Astrocyte of the spinal cord (primary cell): Measurements from ENCODE around the gene CARNS1.

ENCODE experiments used
- DNase-seq: peaks from one replicate; pipeline ENCODE4 v3.0.0; 2011; ENCODE audit warnings: low read depth, low spot score
- H3K4me3 ChIP-seq: 2 replicates; pipeline ENCODE4 v1.5.1; 2011; ENCODE audit warnings: low read depth, mild to moderate bottlenecking, low read length, moderate library complexity
- in situ Hi-C: cut with HindIII; loops from 2 replicates; pipeline ENCODE4 v1.10.0; 2017; ENCODE audit warnings: low sequenced_read_pairs
- TF ChIP-seq, protein P1 (sequence below): IDR thresholded peaks from 2 replicates; pipeline ENCODE4 v1.5.1; 2012; ENCODE audit warnings: low read depth, mild to moderate bottlenecking, low read length, inconsistent platforms

The CARNS1 gene

DNA sequence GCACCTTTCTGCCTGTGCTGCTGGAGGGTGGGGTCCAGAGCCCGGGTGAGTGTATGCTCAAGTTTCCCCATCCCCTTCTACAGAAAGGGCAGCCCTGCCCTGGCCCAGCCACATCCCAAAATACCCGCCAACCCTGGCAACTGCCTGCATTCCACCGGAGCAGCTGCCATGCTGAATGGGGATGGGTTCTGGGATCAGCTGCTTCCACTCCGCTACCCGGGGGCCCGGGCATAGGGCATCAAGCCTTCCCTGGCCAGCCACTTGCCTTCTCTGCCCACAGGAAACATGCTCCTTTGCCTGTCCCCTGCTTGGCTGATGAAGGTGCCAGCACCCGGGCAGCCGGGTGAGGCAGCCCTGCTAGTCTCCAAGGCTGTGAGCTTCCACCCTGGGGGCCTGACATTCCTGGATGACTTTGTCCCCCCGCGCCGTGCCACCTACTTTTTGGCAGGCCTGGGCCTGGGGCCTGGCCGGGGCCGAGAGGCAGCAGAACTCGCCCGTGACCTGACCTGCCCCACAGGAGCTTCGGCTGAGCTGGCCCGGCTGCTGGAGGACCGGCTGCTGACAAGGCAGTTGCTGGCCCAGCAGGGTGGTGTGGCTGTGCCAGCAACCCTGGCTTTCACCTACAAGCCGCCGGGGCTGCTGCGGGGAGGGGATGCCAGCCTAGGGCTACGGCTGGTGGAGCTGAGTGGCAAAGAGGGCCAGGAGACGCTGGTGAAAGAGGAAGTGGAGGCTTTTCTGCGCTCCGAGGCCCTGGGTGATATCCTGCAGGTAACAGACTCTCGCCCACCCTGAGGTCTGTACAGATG lies 3.2 kb downstream of the CARNS1 start:
- in situ Hi-C loops: no loop called here
- no peak overlapping the region for H3K4me3 ChIP-seq
- DNase-seq: no peak
- TF ChIP-seq, protein P1, sequence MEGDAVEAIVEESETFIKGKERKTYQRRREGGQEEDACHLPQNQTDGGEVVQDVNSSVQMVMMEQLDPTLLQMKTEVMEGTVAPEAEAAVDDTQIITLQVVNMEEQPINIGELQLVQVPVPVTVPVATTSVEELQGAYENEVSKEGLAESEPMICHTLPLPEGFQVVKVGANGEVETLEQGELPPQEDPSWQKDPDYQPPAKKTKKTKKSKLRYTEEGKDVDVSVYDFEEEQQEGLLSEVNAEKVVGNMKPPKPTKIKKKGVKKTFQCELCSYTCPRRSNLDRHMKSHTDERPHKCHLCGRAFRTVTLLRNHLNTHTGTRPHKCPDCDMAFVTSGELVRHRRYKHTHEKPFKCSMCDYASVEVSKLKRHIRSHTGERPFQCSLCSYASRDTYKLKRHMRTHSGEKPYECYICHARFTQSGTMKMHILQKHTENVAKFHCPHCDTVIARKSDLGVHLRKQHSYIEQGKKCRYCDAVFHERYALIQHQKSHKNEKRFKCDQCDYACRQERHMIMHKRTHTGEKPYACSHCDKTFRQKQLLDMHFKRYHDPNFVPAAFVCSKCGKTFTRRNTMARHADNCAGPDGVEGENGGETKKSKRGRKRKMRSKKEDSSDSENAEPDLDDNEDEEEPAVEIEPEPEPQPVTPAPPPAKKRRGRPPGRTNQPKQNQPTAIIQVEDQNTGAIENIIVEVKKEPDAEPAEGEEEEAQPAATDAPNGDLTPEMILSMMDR: no peak

DNA sequence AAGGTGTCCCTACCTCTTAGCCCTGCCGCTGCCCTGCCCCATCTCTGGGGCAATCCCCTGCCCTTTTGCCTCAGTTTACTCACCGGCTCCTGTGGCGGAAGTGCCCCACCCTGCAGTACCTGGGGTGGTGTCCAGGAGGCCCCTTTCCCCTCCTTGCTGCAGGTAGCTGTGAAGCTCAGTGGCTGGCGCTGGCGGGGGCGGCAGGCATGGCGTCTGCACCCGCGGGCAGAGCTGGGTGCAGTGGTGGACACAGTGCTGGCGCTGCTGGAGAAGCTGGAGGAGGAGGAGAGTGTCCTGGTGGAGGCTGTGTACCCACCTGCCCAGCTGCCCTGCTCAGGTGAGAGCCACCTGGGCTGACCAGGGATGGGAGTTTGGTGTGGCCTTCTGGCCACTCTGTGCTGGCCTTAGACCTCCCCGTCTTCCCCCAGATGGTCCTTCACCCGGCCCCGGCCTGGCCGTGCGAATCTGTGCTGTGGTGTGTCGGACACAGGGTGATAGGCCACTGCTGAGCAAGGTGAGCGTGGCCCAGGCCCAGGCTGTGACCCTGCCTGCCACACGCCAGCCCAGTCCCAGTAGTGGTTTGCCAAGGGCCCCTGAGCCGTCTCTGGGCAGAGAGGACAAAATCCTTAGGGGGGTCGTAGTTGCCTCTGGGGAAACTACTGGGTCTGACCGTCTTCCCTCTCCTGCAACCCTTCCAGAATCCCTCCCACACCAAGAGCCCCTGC lies 4.0 kb downstream of the CARNS1 start:
- H3K4me3 ChIP-seq: no peak overlapping the region
- in situ Hi-C loops: no loop called here
- TF ChIP-seq, protein P1: no peak
- DNase-seq: no peak

DNA sequence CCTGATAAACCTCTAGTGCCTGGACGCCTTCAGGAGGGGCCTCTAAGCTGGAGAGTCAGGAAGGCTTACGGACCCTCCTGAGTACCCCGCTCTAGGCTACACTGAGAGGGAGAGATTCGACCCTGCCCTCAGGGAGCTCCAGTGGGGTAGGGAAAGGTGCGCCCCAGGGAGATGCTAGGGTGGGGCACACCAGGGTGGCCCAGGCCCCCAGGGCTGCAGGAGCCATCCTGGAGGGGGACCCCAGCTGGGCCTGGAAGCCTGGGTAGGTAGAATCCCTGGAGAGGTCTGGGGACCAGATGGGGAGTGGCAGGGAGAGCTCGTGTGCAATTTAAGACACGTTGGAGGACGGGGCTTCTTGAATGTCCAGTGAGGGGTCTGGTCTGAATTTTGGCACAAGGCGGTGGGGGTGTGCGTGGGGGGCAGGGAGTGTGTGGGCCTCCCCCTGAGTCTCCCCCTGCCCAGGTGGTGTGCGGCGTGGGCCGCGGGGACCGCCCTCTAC lies 4.7 kb downstream of the CARNS1 start:
- no peak for DNase-seq
- H3K4me3 ChIP-seq: peak overlapping the region; percentile 10
- TF ChIP-seq, protein P1: no peak
- in situ Hi-C loops: no loop called here

DNA sequence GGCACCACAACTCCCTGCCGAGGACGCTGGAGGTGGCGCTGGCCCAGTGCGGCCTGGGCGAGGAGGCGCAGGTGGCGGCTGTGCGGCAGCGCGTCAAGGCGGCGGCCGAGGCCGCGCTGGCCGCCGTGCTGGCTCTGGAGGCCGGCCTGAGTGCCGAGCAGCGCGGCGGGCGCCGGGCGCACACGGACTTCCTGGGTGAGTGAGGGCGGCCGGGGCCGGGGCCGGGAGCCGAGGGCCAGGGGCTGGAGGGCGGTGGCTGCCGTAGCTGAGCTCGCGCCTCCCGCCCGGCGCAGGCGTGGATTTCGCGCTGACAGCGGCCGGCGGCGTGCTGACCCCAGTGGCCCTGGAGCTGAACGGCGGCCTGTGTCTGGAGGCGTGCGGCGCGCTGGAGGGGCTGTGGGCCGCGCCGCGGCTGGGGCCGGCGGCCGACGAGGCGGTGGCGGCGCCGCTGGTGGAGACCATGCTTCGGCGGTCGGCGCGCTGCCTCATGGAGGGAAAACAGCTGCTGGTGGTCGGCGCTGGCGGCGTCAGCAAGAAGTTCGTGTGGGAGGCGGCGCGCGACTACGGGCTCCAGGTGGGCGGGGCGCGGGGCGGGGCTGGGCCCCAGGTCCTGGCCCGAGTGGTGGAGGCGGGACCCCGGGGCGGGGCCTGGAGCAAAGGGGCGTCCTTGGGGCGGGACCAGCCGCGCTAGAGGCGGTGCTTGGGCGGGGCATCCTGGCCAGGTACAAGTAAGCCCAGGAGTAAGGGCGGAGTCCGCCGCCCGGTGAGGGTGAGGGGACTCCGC lies 5.4 kb downstream of the CARNS1 start:
- DNase-seq: peak; percentile 90
- TF ChIP-seq, protein P1: no peak
- in situ Hi-C loops: no loop called here
- H3K4me3 ChIP-seq: peak overlapping the region; percentile 20

DNA sequence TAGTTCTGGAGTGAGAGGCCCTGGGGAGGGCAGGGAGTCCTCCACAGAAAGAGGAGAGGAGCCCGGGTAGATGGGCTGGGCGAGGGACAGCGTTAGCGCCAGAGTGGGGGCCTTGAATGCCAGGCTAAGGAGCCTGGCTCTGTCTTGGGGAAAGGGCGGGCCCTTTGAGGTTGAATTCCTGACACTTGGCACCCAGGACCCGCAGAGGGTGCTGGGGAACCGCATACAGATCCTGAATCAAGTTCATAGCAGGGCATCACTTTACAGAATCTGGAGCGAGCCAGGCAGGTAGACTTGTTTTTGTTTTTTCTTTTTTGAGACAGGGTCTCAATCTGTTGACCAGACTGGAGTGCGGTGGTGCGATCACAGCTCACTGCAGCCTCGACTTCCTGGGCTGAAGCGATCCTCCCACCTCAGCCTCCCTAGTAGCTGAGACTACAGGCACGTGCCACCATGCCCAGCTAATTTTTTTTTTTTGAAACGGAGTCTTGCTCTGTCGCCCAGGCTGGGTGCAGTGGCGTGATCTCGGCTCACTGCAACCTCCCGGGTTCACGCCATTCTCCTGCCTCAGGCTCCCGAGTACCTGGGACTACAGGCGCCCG lies 6.1 kb downstream of the CARNS1 start:
- TF ChIP-seq, protein P1: no peak
- H3K4me3 ChIP-seq: no peak overlapping the region
- in situ Hi-C loops: no loop called here
- DNase-seq: no peak

DNA sequence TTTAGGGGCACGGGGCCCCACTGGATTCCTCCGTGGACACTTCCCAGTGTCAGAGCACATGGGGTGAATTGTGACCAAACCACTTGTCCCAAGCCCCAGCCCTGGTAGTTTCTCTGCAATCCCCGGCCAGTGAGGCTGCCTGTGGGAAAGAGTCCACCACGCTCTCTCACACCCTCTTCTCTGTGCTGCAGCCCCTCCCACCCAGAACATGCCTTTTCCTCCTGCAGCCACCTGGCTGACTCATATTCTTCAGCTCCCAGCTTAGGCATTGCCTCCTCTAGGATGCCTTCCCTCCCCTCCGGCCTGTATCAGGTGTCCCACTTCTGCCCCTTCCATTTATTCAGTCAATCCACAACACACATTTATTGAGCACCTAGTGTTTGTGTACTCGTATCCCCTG lies 7.4 kb downstream of the CARNS1 start:
- DNase-seq: no peak
- no peak overlapping the region for H3K4me3 ChIP-seq
- TF ChIP-seq, protein P1: no peak
- in situ Hi-C loops: no loop called here
